A673 (cell line): ENCODE data around the gene SBF2. TPM values are rescaled to one million over a fixed set of nuclear protein-coding genes. Genes with fewer than 3 reads are reported as not detected.
A peak's percentile ranks its signal among the peaks of the same experiment; 100 is the strongest.

ENCODE experiments used
- BruUV-seq: library from RNA; stranded (reverse); fragments of 400-500 nt; replicated peaks from 2 replicates; lab custom pipeline; 2021; lab: Mats Ljungman, UMichigan
- CTCF ChIA-PET: fragments of 300-600 bp; sonication (Branson Sonifier 250); formaldehyde crosslinking; loops from one replicate; lab custom pipeline; 2022; ENCODE audit warnings: antibody characterized with exemption; lab: Charles Lee
- POLR2A ChIA-PET: fragments of 300-600 bp; sonication (Branson Sonifier 250); formaldehyde crosslinking; loops from one replicate; lab custom pipeline; 2022; ENCODE audit warnings: antibody characterized with exemption; ENCODE audit not compliant: low non-redundant PET; lab: Charles Lee
- DNase-seq: peaks from one replicate; pipeline ENCODE4 v3.0.0-alpha.2; 2015; ENCODE audit warnings: low spot score
- H3K27ac ChIP-seq: fragments of 200-600 bp; sonication (generic); 2 replicates; pipeline ENCODE4 v1.5.1; 2016; ENCODE audit warnings: mixed run types, low read depth, mild to moderate bottlenecking, mixed read lengths, antibody characterized with exemption, low read length; ENCODE audit not compliant: poor library complexity, severe bottlenecking
- H3K27me3 ChIP-seq: fragments of 200-600 bp; sonication (generic); replicated peaks from 2 replicates; pipeline ENCODE4 v1.6.1; 2017; ENCODE audit warnings: mixed run types, low read depth, mild to moderate bottlenecking, mixed read lengths, antibody characterized with exemption, low read length; ENCODE audit not compliant: insufficient read depth, poor library complexity
- H3K36me3 ChIP-seq: fragments of 200-600 bp; sonication (generic); 2 replicates; pipeline ENCODE4 v1.6.1; 2016; ENCODE audit warnings: mixed run types, mild to moderate bottlenecking, mixed read lengths, antibody characterized with exemption, low read length; ENCODE audit not compliant: insufficient read depth, poor library complexity, severe bottlenecking
- H3K4me1 ChIP-seq: fragments of 200-600 bp; sonication (generic); 2 replicates; pipeline ENCODE4 v1.6.1; 2017; ENCODE audit warnings: mixed run types, mild to moderate bottlenecking, mixed read lengths, antibody characterized with exemption, low read length; ENCODE audit not compliant: insufficient read depth, poor library complexity, severe bottlenecking
- H3K4me3 ChIP-seq: fragments of 200-600 bp; sonication (generic); 2 replicates; pipeline ENCODE4 v1.5.1; 2016; ENCODE audit warnings: low read depth, mixed run types, mild to moderate bottlenecking, mixed read lengths, low read length; ENCODE audit not compliant: poor library complexity, severe bottlenecking
- H3K9me3 ChIP-seq: fragments of 200-600 bp; sonication (generic); 2 replicates; pipeline ENCODE4 v1.6.1; 2016; ENCODE audit warnings: mixed run types, low read depth, mild to moderate bottlenecking, mixed read lengths, antibody characterized with exemption, low read length; ENCODE audit not compliant: poor library complexity, severe bottlenecking
- EZH2 ChIP-seq: fragments of 200-600 bp; sonication (generic); IDR thresholded peaks from 2 replicates; pipeline ENCODE4 v1.6.1; 2017; ENCODE audit warnings: borderline replicate concordance, low read depth, mild to moderate bottlenecking, mixed read lengths, antibody characterized with exemption, low read length; ENCODE audit not compliant: poor library complexity, severe bottlenecking
- intact Hi-C: fragments of 100-400 bp; cut with micrococcal nuclease; formaldehyde crosslinking; loops from one replicate; pipeline ENCODE4 v1.10.0; 2022; ENCODE audit not compliant: unreplicated experiment
- total RNA-seq: library from RNA; stranded (reverse); gene quantifications from 2 replicates; pipeline ENCODE4 v1.2.3, GENCODE V29; 2021
- TF ChIP-seq, protein P1 (sequence below): fragments of 300-800, 200-600 bp; sonication (generic); conservative IDR thresholded peaks from 2 replicates; pipeline ENCODE4 v1.5.1; 2017; ENCODE audit warnings: low read depth, mild to moderate bottlenecking, antibody characterized with exemption, low read length, moderate library complexity, mixed read lengths

Gene SBF2
- total RNA-seq, 1 experiment from 2014 or later: 31.8 TPM

DNA sequence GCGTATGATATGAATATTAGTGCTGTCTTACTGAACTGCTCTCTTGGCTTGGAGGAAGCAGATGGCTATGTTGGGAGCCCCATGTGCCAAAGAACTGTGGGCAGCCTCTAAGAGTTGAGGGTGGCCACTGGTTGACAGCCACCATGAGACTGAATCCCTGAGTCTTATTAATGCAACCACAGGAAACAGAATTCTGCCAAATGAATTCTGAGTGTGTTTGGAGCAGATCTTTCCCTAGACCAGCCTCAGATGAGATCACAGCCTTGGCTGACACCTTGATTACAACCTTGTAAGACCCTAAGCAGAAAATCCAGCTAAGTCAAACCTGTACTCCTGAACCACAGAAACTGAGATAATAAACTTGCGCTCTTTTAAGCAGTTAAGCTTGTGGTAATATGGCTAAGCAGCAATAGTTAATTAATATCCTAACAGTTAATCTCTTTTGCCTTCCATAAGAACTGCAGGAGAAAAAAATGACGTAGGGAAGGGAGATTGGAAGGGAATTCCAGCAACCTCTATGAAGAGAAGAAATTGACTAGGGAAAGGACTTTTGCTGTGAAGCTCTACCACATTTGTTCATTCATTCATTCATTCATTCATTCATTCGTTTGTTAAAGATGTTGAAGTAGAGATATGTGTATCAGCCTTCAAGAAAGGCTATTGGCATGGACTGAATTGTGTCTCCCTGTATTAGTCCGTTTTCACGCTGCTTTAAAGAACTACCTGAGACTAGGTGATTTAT lies 37.7 kb upstream of the SBF2 start:
- DNase-seq: no peak
- BruUV-seq: no TSS peak

DNA sequence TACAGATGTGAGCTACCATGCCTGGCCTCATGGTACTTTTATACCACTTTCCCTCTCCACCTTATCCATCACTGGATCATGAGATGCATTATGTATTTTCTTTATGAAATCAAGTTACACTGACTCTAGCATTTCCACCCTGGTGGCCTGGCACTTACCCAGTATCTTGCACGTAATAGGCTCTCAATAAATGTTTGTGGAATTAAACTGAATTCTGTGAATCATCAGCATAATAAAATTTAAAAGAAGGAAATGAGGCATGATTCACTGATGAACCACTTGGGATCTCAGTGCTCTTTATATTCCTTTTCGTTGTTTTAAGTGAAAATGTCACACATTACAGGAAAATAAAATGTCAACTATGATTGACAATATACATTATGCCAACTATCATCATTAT lies 35.9 kb upstream of the SBF2 start:
- Histone ChIP-seq H3K36me3 (no peaks in the 10 kb centered on the region), H3K4me1 (no peaks in the 10 kb centered on the region), H3K9me3 (no peaks in the 10 kb centered on the region), H3K4me3 (no peak overlapping the region), H3K27me3 (no peaks in the 10 kb centered on the region), H3K27ac (no peak overlapping the region)
- no TSS peak for BruUV-seq
- intact Hi-C loops: no loop called here
- ChIA-PET CTCF (no interaction called here), POLR2A (no interaction called here)
- peak; percentile 49 for DNase-seq
- TF ChIP-seq, protein P1, sequence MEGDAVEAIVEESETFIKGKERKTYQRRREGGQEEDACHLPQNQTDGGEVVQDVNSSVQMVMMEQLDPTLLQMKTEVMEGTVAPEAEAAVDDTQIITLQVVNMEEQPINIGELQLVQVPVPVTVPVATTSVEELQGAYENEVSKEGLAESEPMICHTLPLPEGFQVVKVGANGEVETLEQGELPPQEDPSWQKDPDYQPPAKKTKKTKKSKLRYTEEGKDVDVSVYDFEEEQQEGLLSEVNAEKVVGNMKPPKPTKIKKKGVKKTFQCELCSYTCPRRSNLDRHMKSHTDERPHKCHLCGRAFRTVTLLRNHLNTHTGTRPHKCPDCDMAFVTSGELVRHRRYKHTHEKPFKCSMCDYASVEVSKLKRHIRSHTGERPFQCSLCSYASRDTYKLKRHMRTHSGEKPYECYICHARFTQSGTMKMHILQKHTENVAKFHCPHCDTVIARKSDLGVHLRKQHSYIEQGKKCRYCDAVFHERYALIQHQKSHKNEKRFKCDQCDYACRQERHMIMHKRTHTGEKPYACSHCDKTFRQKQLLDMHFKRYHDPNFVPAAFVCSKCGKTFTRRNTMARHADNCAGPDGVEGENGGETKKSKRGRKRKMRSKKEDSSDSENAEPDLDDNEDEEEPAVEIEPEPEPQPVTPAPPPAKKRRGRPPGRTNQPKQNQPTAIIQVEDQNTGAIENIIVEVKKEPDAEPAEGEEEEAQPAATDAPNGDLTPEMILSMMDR: no peak
- TF ChIP-seq EZH2: no peak

More for the DNA sequence above, 37.7 kb upstream of the SBF2 start:
- no peak overlapping the region for H3K4me3 ChIP-seq
- ChIA-PET POLR2A (no interaction called here), CTCF (no interaction called here)
- intact Hi-C loops: no loop called here
- H3K27ac ChIP-seq: no peak overlapping the region
- no peaks in the 10 kb centered on the region for H3K9me3 ChIP-seq
- no peaks in the 10 kb centered on the region for H3K27me3 ChIP-seq
- no peaks in the 10 kb centered on the region for H3K36me3 ChIP-seq
- H3K4me1 ChIP-seq: no peaks in the 10 kb centered on the region
- TF ChIP-seq, protein P1: no peak
- TF ChIP-seq EZH2: no peak

DNA sequence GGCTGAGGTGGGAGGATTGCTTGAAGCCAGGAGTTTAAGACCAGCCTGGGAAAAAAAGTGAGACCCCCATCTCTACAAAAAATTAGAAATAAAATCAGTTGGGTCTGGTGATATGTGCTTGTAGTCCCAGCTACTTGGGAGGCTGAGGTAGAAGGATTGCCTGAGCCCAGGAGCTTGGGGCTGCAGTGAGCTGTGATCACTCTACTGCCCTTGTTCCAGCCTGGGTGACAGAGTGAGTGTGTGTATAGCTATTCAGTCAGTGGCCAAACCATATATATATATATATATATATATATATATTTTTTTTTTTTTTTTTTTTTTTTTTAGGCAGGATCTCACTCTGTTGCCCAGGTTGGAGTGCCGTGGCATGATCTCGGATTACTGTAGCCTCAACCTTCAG lies 35.3 kb upstream of the SBF2 start:
- Histone ChIP-seq H3K4me3 (no peak overlapping the region), H3K27me3 (no peaks in the 10 kb centered on the region), H3K27ac (no peak overlapping the region), H3K36me3 (no peaks in the 10 kb centered on the region), H3K4me1 (no peaks in the 10 kb centered on the region), H3K9me3 (no peaks in the 10 kb centered on the region)
- no peak for DNase-seq
- ChIA-PET CTCF (no interaction called here), POLR2A (no interaction called here)
- BruUV-seq: no TSS peak
- TF ChIP-seq EZH2: no peak
- TF ChIP-seq, protein P1: no peak
- intact Hi-C loops: no loop called here
